ENCODE data around the gene MUL1.

Gene MUL1

DNA sequence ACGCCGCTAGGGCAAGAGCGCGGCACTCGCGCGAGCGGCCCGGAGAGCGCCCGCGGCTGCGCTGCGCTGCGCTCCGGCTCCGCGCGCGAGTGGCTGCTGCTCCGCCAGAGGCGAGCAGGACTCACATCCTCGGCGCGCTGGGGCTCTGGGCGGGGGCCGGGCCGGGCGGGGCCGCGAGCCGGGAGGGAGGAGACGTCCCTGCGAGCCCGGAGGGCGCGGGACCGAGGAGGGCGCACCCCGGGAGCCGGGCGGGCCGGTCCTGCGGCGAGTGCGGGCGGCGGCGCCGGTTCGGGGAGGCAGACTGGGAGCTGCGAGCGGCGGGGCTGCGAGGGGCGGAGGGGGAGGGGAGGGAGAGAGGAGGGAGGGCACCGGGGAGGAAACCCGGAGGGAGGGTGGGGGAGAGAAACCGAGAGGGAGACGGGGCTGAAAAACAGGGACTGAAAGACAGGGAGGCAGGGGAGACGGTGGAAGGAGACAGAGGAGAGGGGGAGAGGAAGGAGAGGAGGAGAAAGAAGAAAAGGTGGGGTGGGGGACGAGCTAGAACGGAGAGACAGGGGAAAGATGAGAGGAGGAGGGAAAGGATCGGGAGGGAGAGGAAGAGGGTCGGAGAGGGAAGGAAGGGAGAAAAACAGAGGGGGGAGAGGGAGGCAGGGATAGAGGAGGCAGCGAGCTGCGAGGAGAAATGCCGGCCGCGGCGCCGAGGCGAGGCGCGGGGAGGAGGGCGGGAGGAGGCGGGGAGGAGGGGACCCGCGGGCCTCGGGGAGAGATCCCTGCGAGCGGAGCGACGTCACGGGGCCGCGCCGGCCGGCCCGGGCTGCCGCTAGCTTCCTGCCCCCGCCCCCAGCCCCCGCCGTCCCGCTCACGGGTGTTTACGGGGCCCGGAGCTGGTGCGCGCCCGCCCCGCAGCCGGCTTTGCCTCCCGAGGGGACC is 22.2 kb downstream of the MUL1 start, which contains the start of gene CAMK2N1:
TSS of gene CAMK2N1 (minus strand) at position 684 of the 930 bp plus-strand sequence. CDS start 831 bp downstream, outside the sequence.
- peak; percentile 70 for DNase-seq (ENCODE audit: low read depth)

- peak; percentile 35 for DNase-seq (ENCODE audit: low read depth)
Observed at GRCh38 chr1:20484519-20485462, 23.2 kb downstream of the MUL1 start.

DNA sequence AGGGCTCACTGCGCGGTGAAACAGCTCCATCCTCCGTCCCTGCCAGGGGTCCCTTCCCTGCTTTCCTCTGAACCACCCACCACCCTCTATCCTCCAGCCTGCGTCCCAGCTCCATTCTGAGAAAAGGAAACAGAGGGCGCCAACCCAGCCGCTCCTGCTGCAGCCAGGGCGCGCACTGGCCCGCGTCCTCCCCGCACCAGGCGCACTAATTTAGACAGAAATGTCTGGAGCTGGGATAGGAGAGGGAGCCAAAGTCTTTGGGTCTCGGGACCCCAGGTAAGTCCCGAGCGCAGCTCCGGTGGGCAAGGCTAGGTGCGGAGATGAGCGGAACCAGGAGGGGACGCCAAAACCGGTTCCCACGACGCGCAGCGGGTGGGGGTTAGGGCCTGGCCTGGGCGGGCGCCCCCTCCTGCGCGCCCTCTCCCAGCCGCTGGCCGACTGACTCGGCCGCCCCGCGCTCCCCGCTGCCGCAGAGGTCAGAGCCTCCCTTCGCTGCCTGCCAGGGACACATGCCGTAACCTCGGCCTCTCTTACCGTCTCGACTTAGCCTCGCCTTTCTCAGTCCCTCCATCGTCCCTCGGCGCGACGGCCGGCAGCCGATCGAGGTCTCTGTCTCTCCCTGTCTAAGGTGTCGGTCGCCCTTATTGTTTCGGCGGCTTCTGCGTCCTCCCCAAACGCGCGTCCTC is 24.0 kb downstream of the MUL1 start:
- peak; percentile 45 for DNase-seq (ENCODE audit: low read depth)

DNA sequence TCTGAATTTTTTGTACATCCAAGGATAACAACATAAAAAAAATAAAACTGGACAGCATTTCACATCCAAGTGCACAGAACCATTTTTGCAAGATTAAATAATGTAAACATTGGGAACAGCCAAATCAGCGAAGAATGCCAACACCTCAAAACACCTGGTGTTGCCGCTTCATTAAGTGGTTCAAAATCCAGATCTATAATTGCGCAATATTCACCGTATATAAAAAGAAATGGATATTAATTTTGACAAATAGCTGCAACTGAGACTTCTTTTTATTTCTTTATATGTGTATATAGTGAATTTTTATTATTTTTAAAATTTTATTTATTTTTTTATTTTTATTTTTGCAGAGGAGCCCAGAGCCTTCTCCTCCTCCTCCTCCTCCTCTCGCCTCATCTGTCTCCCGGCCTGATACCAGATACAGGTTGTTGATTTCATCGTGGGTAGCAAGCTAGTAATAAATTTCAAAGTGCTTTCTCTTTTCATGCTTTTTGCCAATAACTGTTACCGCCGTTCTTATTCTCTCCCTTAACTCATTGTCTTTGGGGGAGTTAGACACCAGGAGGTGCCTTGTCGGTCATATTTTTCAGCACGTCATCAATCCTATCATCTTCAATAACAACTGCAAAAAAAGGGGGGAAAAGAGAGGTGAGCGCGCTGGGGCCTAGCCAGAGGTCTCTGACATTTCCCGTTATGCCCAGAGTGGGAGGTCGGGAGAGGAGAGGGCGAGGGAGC is 24.7 kb downstream of the MUL1 start:
- no peak for DNase-seq (ENCODE audit: low read depth)

DNA sequence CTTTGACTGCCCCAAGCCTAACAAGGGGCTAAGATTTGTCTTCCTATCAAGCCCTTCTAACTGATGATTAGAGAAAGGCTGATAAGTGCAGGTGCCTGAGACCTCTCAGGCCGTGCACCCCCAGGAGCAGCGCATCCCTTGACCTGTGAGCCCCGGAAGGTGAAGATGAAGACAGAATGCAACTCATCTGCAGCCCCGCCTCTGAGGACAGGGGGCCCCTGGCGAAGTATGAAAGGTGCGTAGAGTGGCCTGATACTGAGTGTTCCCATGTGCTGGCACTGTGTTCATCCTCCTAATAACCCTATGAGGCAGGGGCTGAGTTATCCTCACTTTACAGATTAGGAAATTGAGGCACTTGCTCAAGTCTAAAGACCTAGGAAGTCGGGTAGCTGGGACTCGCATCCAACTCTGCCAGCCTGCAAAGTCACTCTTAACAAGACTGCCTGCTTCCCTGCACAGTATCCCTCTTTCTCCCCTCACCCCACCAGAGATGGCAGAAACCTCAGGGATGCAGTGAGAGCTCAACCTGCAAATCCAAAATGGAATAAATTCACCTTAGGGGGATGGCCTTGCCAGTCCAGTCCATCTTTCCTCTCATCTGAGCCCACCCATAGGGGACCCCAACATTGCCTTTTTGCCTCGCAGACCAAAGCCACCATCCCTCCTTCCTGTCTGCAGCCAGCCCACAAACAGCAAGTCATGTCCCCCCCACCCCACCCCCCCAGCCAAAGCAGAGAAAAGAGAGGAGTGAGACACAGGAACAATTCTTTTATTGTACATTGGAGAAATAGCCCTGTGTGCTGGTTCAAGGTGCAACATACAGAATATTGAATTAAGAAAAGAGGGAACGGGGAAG is 26.1 kb downstream of the MUL1 start:
- no peak for DNase-seq (ENCODE audit: low read depth)

DNA sequence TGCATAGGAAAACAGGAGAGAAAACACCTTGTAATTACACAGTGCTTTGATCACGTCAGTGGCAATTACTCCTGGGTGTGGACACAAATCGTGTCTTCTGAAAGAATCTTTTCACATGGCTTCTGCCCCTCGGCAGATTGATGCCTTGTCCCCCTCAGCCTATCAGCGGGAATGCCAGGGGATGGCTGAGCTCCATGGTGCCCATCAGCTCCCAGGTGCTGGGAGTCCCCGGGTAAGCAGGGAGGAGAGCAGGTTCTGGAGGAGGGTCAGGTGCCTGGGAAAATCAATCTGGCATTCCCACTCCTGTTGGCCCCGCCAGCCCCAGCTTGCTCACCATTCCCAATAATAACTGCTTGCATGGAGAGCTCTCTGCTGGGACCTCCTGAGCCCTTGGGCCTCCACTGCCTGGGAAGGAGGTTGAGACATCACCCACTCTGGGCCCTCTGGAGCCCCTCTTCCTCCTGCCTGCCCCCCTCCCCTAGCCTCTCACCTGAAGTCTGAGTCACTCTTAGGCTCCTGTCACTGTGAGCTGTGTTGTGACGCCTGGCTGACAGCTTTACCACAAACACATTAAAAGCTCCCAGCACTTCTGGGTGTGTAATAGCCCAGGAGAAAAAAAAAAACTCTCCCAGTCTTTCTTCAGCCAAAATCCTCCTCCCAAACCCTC is 26.9 kb downstream of the MUL1 start:
- no peak for DNase-seq (ENCODE audit: low read depth)

GRCh38 chr1:20480243-20480944 is 27.6 kb downstream of the MUL1 start:
- DNase-seq (ENCODE audit: low read depth): no peak

DNA sequence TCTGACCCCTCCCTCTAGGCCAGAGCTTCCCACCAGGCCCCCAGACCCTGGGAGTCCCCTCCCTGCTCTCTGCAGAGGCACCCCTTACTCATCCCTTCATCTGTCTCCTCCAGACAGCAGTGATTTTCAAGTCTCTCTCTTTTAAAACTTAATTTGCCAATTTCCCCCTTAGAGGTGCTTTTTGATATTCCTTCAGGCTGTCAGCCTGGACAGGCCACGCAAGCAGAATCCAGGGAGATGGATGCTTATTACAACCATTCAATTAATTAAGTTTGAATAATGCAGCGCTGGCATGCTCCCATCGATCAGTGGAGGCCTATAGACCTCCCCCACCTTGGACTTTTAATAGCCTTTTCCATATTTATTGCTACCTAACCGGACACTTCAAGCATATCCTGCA is 28.1 kb downstream of the MUL1 start:
- no peak for DNase-seq (ENCODE audit: low read depth)

GRCh38 chr1:20478057-20478635 is 29.8 kb downstream of the MUL1 start:
- DNase-seq (ENCODE audit: low read depth): no peak

DNA sequence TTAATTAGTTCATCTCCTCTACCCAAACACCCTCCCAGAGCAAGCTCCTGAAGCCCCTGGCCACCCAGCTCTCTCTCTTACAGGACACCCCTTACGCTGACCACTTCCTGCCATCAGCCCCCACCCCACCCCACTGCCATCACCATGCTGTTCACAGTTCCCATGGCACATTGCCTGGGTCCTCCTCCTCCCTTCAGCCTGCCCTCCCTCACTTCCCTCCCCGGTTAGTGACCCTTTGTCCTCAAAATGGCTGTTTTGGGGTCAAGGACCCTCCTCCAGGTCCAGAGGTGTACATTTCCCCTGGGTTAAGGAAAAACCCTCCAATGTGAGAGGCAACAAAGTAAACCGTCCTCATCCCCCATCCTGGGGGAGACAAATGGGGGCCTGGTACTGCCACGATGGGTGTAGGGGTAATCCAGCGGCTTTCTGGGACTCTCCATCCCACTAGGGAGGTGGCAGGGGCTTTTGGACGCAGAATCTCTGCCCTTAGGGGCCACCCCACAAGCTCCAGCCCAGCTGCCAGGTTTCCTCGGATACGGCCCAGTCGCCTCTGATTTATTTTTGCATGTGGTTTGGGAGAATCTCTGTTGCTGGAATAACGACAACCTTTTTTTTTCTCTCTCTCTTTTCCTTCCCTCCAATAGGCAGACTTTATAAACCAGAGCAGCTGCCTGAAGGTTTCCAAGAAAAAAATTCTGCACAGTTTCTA is 30.4 kb downstream of the MUL1 start:
- no peak for DNase-seq (ENCODE audit: low read depth)

DNA sequence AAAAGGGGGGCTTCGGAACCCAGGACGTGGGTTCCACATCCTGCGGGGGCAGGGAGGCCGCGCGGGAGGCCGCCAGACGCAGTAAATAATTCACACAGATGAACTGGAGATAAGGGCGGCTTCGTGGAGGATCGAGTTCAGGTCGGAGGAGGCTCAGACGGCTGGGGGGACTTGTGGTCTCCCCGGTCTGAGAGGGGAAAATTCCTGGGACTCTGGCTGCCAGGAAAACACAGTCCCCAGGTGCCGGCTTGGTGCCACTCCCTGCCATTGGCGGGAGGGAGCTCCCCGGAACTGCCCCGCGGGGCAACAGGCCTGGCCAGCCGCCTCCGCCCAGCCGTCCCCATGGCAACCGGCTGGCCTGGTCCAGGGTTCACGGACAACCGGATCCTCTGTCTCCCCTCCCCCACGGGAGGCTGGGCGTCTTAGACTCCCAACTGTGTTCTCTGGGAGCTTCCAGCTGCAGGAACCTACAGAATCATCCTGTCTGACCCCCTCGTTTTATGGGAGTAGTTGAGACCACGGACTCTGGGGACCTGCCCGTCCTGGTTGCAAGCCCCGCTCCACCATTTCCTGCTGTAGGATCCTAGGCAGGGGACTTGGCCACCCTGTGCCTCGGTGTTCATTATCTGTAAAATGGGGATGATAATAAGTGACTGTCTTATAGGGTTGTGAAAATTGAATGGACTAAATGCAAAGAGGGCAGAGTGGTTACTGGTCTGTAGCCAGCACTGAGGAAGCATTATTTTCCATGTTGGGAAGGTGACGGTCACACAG is 31.5 kb downstream of the MUL1 start:
- peak; percentile 38 for DNase-seq (ENCODE audit: low read depth)

- no peak for DNase-seq (ENCODE audit: low read depth)
Observed at GRCh38 chr1:20474996-20475395, 33.0 kb downstream of the MUL1 start.

DNA sequence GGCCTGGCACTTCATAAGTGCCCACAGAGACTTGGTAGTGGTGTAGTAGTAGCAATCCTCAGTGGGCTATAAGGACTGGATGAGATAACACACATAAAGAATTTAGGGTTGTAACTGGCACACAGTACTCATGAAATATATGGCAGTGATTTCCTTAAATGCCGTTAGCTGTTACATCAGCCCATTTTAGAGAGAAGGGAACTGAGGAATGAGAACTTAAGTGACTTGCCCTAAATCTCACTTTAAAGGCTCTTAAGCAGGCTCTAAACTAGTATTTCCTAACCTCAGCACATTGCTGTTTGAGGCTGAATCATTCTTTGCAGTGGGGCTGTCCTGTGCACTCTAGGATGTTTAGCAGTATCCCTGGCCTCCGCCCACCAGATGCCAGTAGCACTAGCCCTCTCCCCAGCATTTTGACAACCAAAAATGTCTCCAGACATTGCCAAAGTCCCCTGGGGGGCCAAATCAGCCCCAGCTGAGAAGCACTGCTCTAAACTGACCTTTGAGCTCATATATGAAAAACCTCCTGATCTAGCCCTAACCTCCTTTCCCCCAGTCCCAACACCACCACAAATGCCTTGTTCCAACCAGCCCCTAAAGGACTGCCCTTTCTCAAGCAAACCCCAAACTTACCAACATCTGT is 33.5 kb downstream of the MUL1 start:
- DNase-seq (ENCODE audit: low read depth): no peak

- no peak for DNase-seq (ENCODE audit: low read depth)
Observed at GRCh38 chr1:20473894-20474293, 34.1 kb downstream of the MUL1 start.

GRCh38 chr1:20472860-20473711 is 34.9 kb downstream of the MUL1 start:
- peak; percentile 62 for DNase-seq (ENCODE audit: low read depth)

DNA sequence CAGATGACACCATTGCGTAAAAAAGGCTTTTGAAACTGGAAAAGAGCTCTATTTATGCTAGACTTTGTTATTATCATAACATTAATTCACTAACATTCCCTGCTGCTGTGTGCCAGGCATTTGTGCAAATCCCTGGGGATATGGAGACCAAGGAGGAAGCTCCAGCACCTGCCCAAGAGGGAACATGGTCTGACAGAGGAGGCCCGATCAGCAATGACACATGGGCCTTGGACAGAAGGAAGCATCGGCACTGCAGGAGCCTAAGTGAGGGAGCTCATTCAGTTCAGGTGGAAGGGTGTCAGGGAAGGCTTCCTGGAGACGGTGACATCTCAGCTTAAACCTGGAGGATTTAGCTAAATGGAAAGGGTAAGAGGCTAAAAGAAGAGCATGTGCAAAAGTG is 35.8 kb downstream of the MUL1 start:
- no peak for DNase-seq (ENCODE audit: low read depth)

Measured in ELR (cell line).